Keratinocyte (primary cell): ENCODE results near the gene COPZ1. TPM values are rescaled to one million over a fixed set of nuclear protein-coding genes. Genes with fewer than 3 reads are reported as not detected.

Experiments
- DNase-seq: peaks from one replicate; pipeline ENCODE4 v3.0.0-alpha.2; 2011; ENCODE audit warnings: low read depth, missing footprints, low spot score
- FAIRE-seq: peaks from 2 replicates; lab custom pipeline; 2011; peaks lifted over from hg19 to GRCh38; lab: Jason Lieb, UNC
- H2AFZ ChIP-seq: 2 replicates; pipeline ENCODE4 v1.6.0; 2012; ENCODE audit warnings: low read length, control low read depth, inconsistent platforms; ENCODE audit not compliant: control insufficient read depth
- H3K27ac ChIP-seq: 2 replicates; pipeline ENCODE4 v1.5.1; 2011; ENCODE audit warnings: low read length; ENCODE audit not compliant: control insufficient read depth, insufficient read depth
- H3K27me3 ChIP-seq: 3 replicates; pipeline ENCODE4 v1.6.0; 2011; ENCODE audit warnings: low read length; ENCODE audit not compliant: control insufficient read depth, insufficient read depth; ENCODE audit errors: extremely low read depth
- H3K36me3 ChIP-seq, 2 experiments: 2 replicates in 1 of 2; 3 replicates in 1 of 2; pipeline ENCODE4 v1.5.1; 2011; ENCODE audit warnings: low read length in 2 of 2, mild to moderate bottlenecking in 1 of 2; ENCODE audit not compliant: control insufficient read depth in 2 of 2, insufficient read depth in 2 of 2; ENCODE audit errors: extremely low read depth in 1 of 2
- H3K4me1 ChIP-seq: 3 replicates; pipeline ENCODE4 v1.5.1; 2011; ENCODE audit warnings: low read length; ENCODE audit not compliant: control insufficient read depth, insufficient read depth; ENCODE audit errors: extremely low read depth
- H3K4me2 ChIP-seq: 3 replicates; pipeline ENCODE4 v1.6.0; 2011; ENCODE audit warnings: low read depth, low read length; ENCODE audit not compliant: control insufficient read depth, insufficient read depth; ENCODE audit errors: extremely low read depth
- H3K4me3 ChIP-seq, 3 experiments: fragments of 200-600 bp in 1 of 3; sonication (generic) in 1 of 3; 2 replicates in 2 of 3; 3 replicates in 1 of 3; pipeline ENCODE4 v1.5.1; 2011 to 2016; ENCODE audit warnings: low read length in 3 of 3, mild to moderate bottlenecking in 3 of 3, control low read depth in 2 of 3, inconsistent platforms in 1 of 3, low read depth in 1 of 3, mixed read lengths in 1 of 3, mixed run types in 1 of 3, moderate library complexity in 1 of 3; ENCODE audit not compliant: control insufficient read depth in 2 of 3, insufficient read depth in 2 of 3; ENCODE audit errors: extremely low read depth in 1 of 3
- H3K79me2 ChIP-seq: 2 replicates; pipeline ENCODE4 v1.6.0; 2012; ENCODE audit warnings: low read length; ENCODE audit not compliant: control insufficient read depth, insufficient read depth
- H3K9ac ChIP-seq: 3 replicates; pipeline ENCODE4 v1.6.0; 2011; ENCODE audit warnings: low read length; ENCODE audit not compliant: control insufficient read depth, insufficient read depth; ENCODE audit errors: extremely low read depth
- H3K9me1 ChIP-seq: 3 replicates; pipeline ENCODE4 v1.6.0; 2011; ENCODE audit warnings: low read length; ENCODE audit not compliant: control insufficient read depth, insufficient read depth; ENCODE audit errors: extremely low read depth
- H3K9me3 ChIP-seq: 2 replicates; pipeline ENCODE4 v1.5.1; 2012; ENCODE audit warnings: low read depth, low read length; ENCODE audit not compliant: control insufficient read depth
- H4K20me1 ChIP-seq: 3 replicates; pipeline ENCODE4 v1.6.0; 2011; ENCODE audit warnings: low read length; ENCODE audit not compliant: control insufficient read depth, insufficient read depth; ENCODE audit errors: extremely low read depth
- EZH2 ChIP-seq: IDR thresholded peaks from one replicate; pipeline ENCODE4 v1.6.1; 2012; ENCODE audit warnings: inconsistent platforms, mild to moderate bottlenecking, low read length, moderate library complexity
- dilution Hi-C: fragments of 300-500 bp; cut with MboI; formaldehyde crosslinking; loops from one replicate; pipeline ENCODE4 v1.7.0; 2020; ENCODE audit warnings: low sequenced_read_pairs; ENCODE audit not compliant: extremely low pct_ligation_motif_present
- polyA plus RNA-seq, 5 experiments: library from polyadenylated mRNA; depleted of rRNA in 3 of 5; stranded (reverse) in 3 of 5; stranded (forward) in 1 of 5; unstranded in 1 of 5; fragments of >200 nt; gene quantifications; 1 replicate in 1 of 5; 2 replicates in 3 of 5; 3 replicates in 1 of 5; pipeline versions ENCODE4 v1.2.1 to v1.2.3, GENCODE V29; 2011 to 2012; ENCODE audit warnings: missing spikeins in 2 of 5, low read depth in 1 of 5, low replicate concordance in 1 of 5
- TF ChIP-seq, protein P1 (sequence below), 3 experiments: IDR thresholded peaks in 1 of 3; conservative IDR thresholded peaks in 1 of 3; optimal IDR thresholded peaks in 1 of 3; 2 replicates in 2 of 3; 3 replicates in 1 of 3; pipeline versions ENCODE3 to v1.5.1; 2011; ENCODE audit warnings: low read length in 3 of 3, mild to moderate bottlenecking in 3 of 3, moderate library complexity in 2 of 3, control low read depth in 1 of 3, inconsistent platforms in 1 of 3; ENCODE audit not compliant: insufficient read depth in 2 of 3; ENCODE audit errors: extremely low read depth in 1 of 3

The COPZ1 gene
- polyA plus RNA-seq, 1 donor (not counting 4 experiments of a cell fraction or from before 2014, with no cell fraction given), result 280 TPM

DNA sequence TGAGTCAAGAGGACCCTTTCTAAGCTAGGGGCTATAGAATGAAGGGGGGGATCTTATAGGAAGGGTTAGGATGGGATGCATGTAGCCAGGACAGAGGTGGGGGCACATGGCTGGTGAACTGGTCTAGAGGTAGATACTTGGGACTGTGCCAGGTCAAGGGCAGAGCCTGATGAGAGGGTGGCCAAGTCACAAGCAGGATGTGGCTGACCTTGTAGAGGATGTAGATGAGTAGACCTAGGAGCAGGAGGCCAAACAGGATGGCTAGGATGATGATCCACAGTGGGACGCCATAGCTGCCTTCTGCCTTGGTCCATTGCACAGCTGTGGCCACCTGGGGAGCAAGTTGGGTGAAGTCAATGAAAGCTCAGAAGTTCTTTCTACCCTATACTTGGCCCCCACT lies 72.2 kb downstream of the COPZ1 start:
- no peak overlapping the region for H3K9ac ChIP-seq
- no peaks in the 10 kb centered on the region for H3K79me2 ChIP-seq
- peaks cover 51 to 62% of the 10 kb centered on the region in 2 experiments for H3K36me3 ChIP-seq
- dilution Hi-C loops, result no loop called here
- H3K27me3 ChIP-seq, result no peaks in the 10 kb centered on the region
- H3K9me3 ChIP-seq, result no peaks in the 10 kb centered on the region
- no peak for DNase-seq
- FAIRE-seq, result no peak
- TF ChIP-seq, protein P1, sequence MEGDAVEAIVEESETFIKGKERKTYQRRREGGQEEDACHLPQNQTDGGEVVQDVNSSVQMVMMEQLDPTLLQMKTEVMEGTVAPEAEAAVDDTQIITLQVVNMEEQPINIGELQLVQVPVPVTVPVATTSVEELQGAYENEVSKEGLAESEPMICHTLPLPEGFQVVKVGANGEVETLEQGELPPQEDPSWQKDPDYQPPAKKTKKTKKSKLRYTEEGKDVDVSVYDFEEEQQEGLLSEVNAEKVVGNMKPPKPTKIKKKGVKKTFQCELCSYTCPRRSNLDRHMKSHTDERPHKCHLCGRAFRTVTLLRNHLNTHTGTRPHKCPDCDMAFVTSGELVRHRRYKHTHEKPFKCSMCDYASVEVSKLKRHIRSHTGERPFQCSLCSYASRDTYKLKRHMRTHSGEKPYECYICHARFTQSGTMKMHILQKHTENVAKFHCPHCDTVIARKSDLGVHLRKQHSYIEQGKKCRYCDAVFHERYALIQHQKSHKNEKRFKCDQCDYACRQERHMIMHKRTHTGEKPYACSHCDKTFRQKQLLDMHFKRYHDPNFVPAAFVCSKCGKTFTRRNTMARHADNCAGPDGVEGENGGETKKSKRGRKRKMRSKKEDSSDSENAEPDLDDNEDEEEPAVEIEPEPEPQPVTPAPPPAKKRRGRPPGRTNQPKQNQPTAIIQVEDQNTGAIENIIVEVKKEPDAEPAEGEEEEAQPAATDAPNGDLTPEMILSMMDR (optimal IDR thresholded peaks at IDR 0.05 in 1 of 3, IDR thresholded peaks at IDR 0.05 in 1 of 3, conservative IDR thresholded peaks at IDR 0.05 in 1 of 3; ENCODE audit: extremely low read depth in 1 of 3, insufficient read depth in 2 of 3, low read length in 3 of 3), result no peak
- TF ChIP-seq EZH2, result no peak
- no peaks in the 10 kb centered on the region for H3K9me1 ChIP-seq
- no peak overlapping the region for H3K27ac ChIP-seq
- H4K20me1 ChIP-seq, result no peaks in the 10 kb centered on the region
- no peak overlapping the region for H3K4me2 ChIP-seq
- no peak overlapping the region for H2AFZ ChIP-seq
- H3K4me1 ChIP-seq, result peaks cover 25% of the 10 kb centered on the region
- no peak overlapping the region for H3K4me3 ChIP-seq

DNA sequence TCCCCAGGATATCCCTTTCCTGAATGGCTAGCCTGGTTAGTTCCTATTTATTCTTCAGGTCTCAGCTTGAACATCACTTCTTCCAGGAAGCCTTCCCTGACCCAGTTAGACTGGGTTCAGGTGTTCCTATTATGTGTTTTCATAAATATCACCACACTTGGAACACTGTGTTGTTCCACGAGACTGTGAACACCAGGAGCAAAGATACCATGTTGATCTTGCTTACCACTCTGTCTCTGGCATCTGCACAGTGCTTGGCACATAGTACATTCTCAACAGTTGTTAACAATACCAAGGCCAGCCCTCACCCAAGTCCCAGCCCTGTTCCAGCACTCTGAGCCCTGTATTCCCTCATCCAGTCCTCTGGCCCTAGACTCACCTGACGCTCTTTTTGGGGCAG lies 73.3 kb downstream of the COPZ1 start:
- FAIRE-seq, result no peak
- H3K4me2 ChIP-seq, result no peak overlapping the region
- peaks cover 57 to 70% of the 10 kb centered on the region in 2 experiments for H3K36me3 ChIP-seq
- peaks cover 14% of the 10 kb centered on the region for H3K4me1 ChIP-seq
- no peaks in the 10 kb centered on the region for H4K20me1 ChIP-seq
- no peaks in the 10 kb centered on the region for H3K9me3 ChIP-seq
- no peak overlapping the region for H3K4me3 ChIP-seq
- H3K9me1 ChIP-seq, result no peaks in the 10 kb centered on the region
- no peaks in the 10 kb centered on the region for H3K27me3 ChIP-seq
- H3K9ac ChIP-seq, result no peak overlapping the region
- dilution Hi-C loops, result no loop called here
- H2AFZ ChIP-seq, result no peak overlapping the region
- H3K79me2 ChIP-seq, result no peaks in the 10 kb centered on the region
- H3K27ac ChIP-seq, result no peak overlapping the region
- TF ChIP-seq EZH2, result no peak
- TF ChIP-seq, protein P1 (optimal IDR thresholded peaks at IDR 0.05 in 1 of 3, IDR thresholded peaks at IDR 0.05 in 1 of 3, conservative IDR thresholded peaks at IDR 0.05 in 1 of 3; ENCODE audit: extremely low read depth in 1 of 3, insufficient read depth in 2 of 3, low read length in 3 of 3), result no peak
- no peak for DNase-seq
